ENCODE results near the gene NBPF8.
A peak's percentile ranks its signal among the peaks of the same experiment; 100 is the strongest.
"Not testable (repeated sequence)": the region's sequence is repeated elsewhere in the genome, so short reads cannot be mapped to it uniquely, and the experiment has no call there.

NBPF8 gene

DNA sequence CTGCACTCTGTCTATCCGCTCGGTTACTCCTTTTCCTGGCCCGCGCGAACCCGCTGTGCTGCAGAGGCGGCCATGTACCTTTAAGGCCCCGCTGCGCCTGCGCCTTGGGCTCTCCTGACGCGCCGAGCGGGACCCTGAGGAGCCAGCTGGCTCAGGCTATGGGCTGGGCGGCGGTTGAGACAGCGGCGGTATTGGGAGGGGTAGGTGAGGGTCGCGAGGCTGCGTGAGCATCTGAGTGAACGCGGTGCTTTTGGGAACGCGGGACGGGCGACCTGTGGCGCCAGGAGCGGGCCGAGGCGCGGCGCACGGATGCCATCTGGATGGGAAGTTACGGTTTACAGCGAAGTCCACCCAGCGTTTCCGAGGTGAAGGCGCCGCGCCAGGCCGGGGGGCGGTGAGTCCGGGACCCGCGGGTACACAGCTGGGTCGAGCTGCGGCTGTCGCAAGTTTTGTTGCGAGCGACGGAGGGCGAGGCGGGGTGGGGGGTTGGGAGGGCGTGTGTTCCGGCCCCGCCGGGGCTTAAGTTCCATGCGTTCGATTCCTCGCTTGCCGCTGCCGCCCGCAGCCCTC, at the start of gene NBPF8:
Gene NBPF8 (plus strand): TSS at position 125 of the 570 bp plus-strand sequence. CDS start 21,488 bp downstream, outside the sequence.
- H3K4me3 ChIP-seq (ENCODE audit: low read depth in 1 of 2, low read length in 2 of 2) = peak within 1 kb of the TSS; percentile 50 to 65
- not testable (repeated sequence) for H3K27ac ChIP-seq (ENCODE audit: low read depth, low read length); H3K9ac ChIP-seq (ENCODE audit: low read depth in 1 of 2, low read length in 2 of 2); H3K36me3 ChIP-seq (ENCODE audit: control insufficient read depth in 1 of 2, insufficient read depth in 2 of 2, low read length in 2 of 2); H3K4me1 ChIP-seq (ENCODE audit: control insufficient read depth in 1 of 2, insufficient read depth in 2 of 2, low read length in 2 of 2); H3K9me3 ChIP-seq (ENCODE audit: control insufficient read depth in 1 of 2, low read length in 2 of 2); H3K27me3 ChIP-seq (ENCODE audit: control insufficient read depth in 1 of 2, insufficient read depth in 2 of 2, low read length in 2 of 2)

- not testable (repeated sequence) for H3K4me3 ChIP-seq (ENCODE audit: low read depth in 1 of 2, low read length in 2 of 2); H3K9me3 ChIP-seq (ENCODE audit: control insufficient read depth in 1 of 2, low read length in 2 of 2); H3K9ac ChIP-seq (ENCODE audit: low read depth in 1 of 2, low read length in 2 of 2); H3K27me3 ChIP-seq (ENCODE audit: control insufficient read depth in 1 of 2, insufficient read depth in 2 of 2, low read length in 2 of 2); H3K36me3 ChIP-seq (ENCODE audit: control insufficient read depth in 1 of 2, insufficient read depth in 2 of 2, low read length in 2 of 2); H3K27ac ChIP-seq (ENCODE audit: low read depth, low read length); H3K4me1 ChIP-seq (ENCODE audit: control insufficient read depth in 1 of 2, insufficient read depth in 2 of 2, low read length in 2 of 2)
Observed at GRCh38 chr1:120367709-120368108, 47.1 kb upstream of the NBPF8 start.

DNA sequence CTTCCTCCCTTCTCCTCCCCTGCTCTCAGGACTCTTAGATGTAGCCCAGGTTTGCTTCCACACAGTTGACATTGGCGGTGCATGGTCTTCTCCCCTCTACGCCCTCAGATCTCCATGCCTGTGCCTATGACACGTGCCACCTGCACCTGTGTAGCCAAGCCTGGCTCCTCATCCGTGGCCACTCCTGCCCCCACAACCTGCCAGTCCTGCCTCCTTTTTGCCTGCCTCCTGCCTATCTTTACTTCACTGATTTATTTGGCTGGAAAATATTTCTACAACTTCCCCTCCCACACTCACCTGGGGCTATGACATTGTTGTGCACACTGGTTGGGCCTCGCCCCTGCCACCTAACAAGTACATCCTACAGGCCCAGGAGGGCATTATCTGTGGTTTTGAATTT, 28.2 kb upstream of the NBPF8 start:
- not testable (repeated sequence) for H3K4me1 ChIP-seq (ENCODE audit: control insufficient read depth in 1 of 2, insufficient read depth in 2 of 2, low read length in 2 of 2); H3K27me3 ChIP-seq (ENCODE audit: control insufficient read depth in 1 of 2, insufficient read depth in 2 of 2, low read length in 2 of 2); H3K27ac ChIP-seq (ENCODE audit: low read depth, low read length); H3K9ac ChIP-seq (ENCODE audit: low read depth in 1 of 2, low read length in 2 of 2); H3K4me3 ChIP-seq (ENCODE audit: low read depth in 1 of 2, low read length in 2 of 2); H3K9me3 ChIP-seq (ENCODE audit: control insufficient read depth in 1 of 2, low read length in 2 of 2); H3K36me3 ChIP-seq (ENCODE audit: control insufficient read depth in 1 of 2, insufficient read depth in 2 of 2, low read length in 2 of 2)

DNA sequence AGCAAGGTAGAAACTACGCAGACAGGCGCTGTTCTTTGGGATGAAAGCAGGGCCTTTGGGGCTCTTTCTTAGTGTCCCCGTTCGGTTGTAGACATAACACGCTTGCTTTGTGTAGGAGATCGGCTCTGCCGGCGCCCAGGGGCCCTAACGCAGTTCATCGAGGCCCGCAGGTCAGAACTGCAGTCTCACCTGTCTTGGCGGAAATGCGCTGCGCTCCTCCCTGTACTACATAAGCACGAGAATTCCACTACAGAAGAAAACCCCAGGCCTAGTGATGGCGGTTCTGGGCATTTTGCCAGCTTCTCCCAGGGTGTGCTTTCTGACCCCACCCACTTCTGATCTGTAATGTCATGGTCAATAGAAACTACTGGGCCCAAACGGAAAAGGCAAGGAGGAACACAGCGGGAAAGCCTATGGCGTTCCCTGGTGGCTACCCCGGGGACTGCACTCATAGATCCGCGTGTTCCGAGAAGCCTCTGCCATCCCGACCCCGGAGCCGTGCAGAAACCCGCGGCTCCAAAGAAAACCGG, 26.2 kb upstream of the NBPF8 start:
- H3K36me3 ChIP-seq (ENCODE audit: control insufficient read depth in 1 of 2, insufficient read depth in 2 of 2, low read length in 2 of 2); H3K4me1 ChIP-seq (ENCODE audit: control insufficient read depth in 1 of 2, insufficient read depth in 2 of 2, low read length in 2 of 2); H3K27ac ChIP-seq (ENCODE audit: low read depth, low read length); H3K4me3 ChIP-seq (ENCODE audit: low read depth in 1 of 2, low read length in 2 of 2); H3K27me3 ChIP-seq (ENCODE audit: control insufficient read depth in 1 of 2, insufficient read depth in 2 of 2, low read length in 2 of 2); H3K9me3 ChIP-seq (ENCODE audit: control insufficient read depth in 1 of 2, low read length in 2 of 2); H3K9ac ChIP-seq (ENCODE audit: low read depth in 1 of 2, low read length in 2 of 2): not testable (repeated sequence)

DNA sequence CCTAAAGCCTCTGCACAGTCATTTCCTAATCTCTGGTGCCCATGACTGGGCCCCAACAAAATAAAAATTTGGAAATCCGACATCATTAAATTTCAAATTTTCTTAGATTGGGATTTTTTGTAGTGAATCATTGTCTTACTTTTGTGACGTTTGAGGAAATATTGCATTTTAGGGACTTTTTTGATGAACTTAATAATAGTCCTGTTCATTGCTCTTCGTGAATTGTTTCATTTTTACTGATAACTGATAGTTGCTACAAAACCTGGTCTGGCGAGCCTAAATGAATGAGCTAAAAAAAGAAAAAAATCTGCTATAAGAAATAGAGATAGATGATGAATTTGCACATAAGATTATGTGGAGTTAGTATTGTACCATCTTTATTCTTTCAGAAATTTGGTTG, 23.5 kb upstream of the NBPF8 start:
- H3K27me3 ChIP-seq (ENCODE audit: control insufficient read depth in 1 of 2, insufficient read depth in 2 of 2, low read length in 2 of 2); H3K4me1 ChIP-seq (ENCODE audit: control insufficient read depth in 1 of 2, insufficient read depth in 2 of 2, low read length in 2 of 2); H3K27ac ChIP-seq (ENCODE audit: low read depth, low read length); H3K36me3 ChIP-seq (ENCODE audit: control insufficient read depth in 1 of 2, insufficient read depth in 2 of 2, low read length in 2 of 2); H3K4me3 ChIP-seq (ENCODE audit: low read depth in 1 of 2, low read length in 2 of 2); H3K9ac ChIP-seq (ENCODE audit: low read depth in 1 of 2, low read length in 2 of 2); H3K9me3 ChIP-seq (ENCODE audit: control insufficient read depth in 1 of 2, low read length in 2 of 2): not testable (repeated sequence)

GRCh38 chr1:120393316-120394232, 21.3 kb upstream of the NBPF8 start:
- H3K9ac ChIP-seq (ENCODE audit: low read depth in 1 of 2, low read length in 2 of 2); H3K27me3 ChIP-seq (ENCODE audit: control insufficient read depth in 1 of 2, insufficient read depth in 2 of 2, low read length in 2 of 2); H3K27ac ChIP-seq (ENCODE audit: low read depth, low read length); H3K4me3 ChIP-seq (ENCODE audit: low read depth in 1 of 2, low read length in 2 of 2); H3K9me3 ChIP-seq (ENCODE audit: control insufficient read depth in 1 of 2, low read length in 2 of 2); H3K36me3 ChIP-seq (ENCODE audit: control insufficient read depth in 1 of 2, insufficient read depth in 2 of 2, low read length in 2 of 2); H3K4me1 ChIP-seq (ENCODE audit: control insufficient read depth in 1 of 2, insufficient read depth in 2 of 2, low read length in 2 of 2): not testable (repeated sequence)

DNA sequence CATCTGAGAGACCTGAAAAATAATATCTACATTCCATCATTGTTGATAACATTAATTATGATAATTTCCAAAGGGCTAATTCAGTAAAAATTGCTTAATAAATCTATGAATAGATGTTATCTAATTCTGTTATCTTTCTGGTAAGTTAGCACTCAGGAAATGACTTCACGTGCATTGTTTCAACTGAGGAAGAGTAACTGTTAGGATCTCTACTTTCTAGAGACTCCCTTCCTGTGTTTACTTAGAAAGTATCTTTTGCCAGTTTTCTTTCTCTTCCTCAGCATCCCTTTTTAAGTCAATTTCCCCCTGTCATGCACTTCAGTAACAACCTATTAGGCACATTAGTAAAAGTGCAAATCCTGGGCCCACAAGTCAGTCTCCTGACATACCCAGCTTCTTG, 9.5 kb upstream of the NBPF8 start:
- not testable (repeated sequence) for H3K27me3 ChIP-seq (ENCODE audit: control insufficient read depth in 1 of 2, insufficient read depth in 2 of 2, low read length in 2 of 2); H3K9ac ChIP-seq (ENCODE audit: low read depth in 1 of 2, low read length in 2 of 2); H3K9me3 ChIP-seq (ENCODE audit: control insufficient read depth in 1 of 2, low read length in 2 of 2); H3K4me1 ChIP-seq (ENCODE audit: control insufficient read depth in 1 of 2, insufficient read depth in 2 of 2, low read length in 2 of 2); H3K36me3 ChIP-seq (ENCODE audit: control insufficient read depth in 1 of 2, insufficient read depth in 2 of 2, low read length in 2 of 2); H3K27ac ChIP-seq (ENCODE audit: low read depth, low read length); H3K4me3 ChIP-seq (ENCODE audit: low read depth in 1 of 2, low read length in 2 of 2)

DNA sequence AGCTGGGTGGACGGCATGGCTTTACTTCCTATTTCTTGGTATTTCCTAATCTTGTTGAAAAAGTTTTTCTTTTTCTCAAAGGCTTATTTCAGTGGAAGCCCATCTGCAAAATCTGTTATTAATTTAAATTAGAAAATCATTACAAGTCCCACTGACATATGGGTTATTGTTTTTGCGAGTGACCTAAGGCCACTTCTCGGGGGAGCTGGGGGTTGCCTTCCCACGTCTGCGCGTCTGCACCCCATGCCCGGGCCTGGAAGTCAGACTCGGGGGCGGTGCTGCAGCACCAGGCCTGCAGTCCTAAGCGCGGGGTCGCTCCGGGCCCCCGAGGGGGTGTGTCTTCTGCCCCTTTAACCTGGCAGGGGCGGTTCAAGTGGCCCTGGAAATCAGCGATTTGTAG, 384 bp upstream of the NBPF8 start:
- H3K4me1 ChIP-seq (ENCODE audit: control insufficient read depth in 1 of 2, insufficient read depth in 2 of 2, low read length in 2 of 2); H3K9ac ChIP-seq (ENCODE audit: low read depth in 1 of 2, low read length in 2 of 2); H3K27me3 ChIP-seq (ENCODE audit: control insufficient read depth in 1 of 2, insufficient read depth in 2 of 2, low read length in 2 of 2); H3K27ac ChIP-seq (ENCODE audit: low read depth, low read length); H3K36me3 ChIP-seq (ENCODE audit: control insufficient read depth in 1 of 2, insufficient read depth in 2 of 2, low read length in 2 of 2); H3K4me3 ChIP-seq (ENCODE audit: low read depth in 1 of 2, low read length in 2 of 2); H3K9me3 ChIP-seq (ENCODE audit: control insufficient read depth in 1 of 2, low read length in 2 of 2): not testable (repeated sequence)

DNA sequence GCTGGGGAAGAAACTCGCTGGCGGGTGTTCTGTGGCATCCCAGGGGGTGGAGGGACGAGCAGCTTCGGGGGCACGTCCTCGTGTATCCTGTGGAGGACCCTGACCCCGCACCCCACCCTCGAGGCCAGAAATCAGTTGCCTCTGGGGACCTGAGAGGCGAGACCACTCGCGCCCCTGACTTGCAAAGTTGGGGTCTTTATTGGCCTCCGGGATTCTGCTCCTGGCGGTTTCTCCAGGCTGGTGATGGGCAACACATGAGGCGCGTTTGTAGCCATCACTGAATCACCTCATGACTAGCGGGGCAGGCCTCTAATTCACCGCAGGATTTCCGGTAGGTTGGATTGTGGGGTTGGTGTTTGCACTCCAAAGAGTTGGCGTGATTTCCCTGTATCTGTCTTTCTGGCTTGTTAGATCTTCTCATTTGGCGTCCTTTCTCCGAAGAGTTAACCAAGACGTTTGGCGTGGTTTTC, 692 bp downstream of the NBPF8 start:
- H3K9ac ChIP-seq (ENCODE audit: low read depth in 1 of 2, low read length in 2 of 2); H3K27ac ChIP-seq (ENCODE audit: low read depth, low read length); H3K27me3 ChIP-seq (ENCODE audit: control insufficient read depth in 1 of 2, insufficient read depth in 2 of 2, low read length in 2 of 2); H3K36me3 ChIP-seq (ENCODE audit: control insufficient read depth in 1 of 2, insufficient read depth in 2 of 2, low read length in 2 of 2); H3K4me1 ChIP-seq (ENCODE audit: control insufficient read depth in 1 of 2, insufficient read depth in 2 of 2, low read length in 2 of 2); H3K9me3 ChIP-seq (ENCODE audit: control insufficient read depth in 1 of 2, low read length in 2 of 2): not testable (repeated sequence)
- H3K4me3 ChIP-seq (ENCODE audit: low read depth in 1 of 2, low read length in 2 of 2) = peak overlapping the region; percentile 50 to 65

DNA sequence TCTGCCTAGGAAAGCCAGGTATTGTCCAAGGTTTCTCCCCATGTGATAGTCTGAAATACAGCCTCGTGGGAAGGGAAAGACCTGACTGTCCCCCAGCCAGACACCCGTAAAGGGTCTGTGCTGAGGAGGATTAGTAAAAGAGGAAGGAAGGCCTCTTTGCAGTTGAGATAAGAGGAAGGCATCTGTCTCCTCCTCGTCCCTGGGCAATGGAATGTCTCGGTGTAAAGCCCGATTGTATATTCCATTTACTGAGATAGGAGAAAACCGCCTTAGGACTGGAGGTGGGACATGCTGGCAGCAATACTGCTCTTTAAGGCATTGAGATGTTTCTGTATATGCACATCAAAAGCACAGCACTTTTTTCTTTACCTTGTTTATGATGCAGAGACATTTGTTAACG, 10.2 kb downstream of the NBPF8 start:
- not testable (repeated sequence) for H3K4me3 ChIP-seq (ENCODE audit: low read depth in 1 of 2, low read length in 2 of 2); H3K9me3 ChIP-seq (ENCODE audit: control insufficient read depth in 1 of 2, low read length in 2 of 2); H3K9ac ChIP-seq (ENCODE audit: low read depth in 1 of 2, low read length in 2 of 2); H3K27ac ChIP-seq (ENCODE audit: low read depth, low read length); H3K4me1 ChIP-seq (ENCODE audit: control insufficient read depth in 1 of 2, insufficient read depth in 2 of 2, low read length in 2 of 2); H3K27me3 ChIP-seq (ENCODE audit: control insufficient read depth in 1 of 2, insufficient read depth in 2 of 2, low read length in 2 of 2); H3K36me3 ChIP-seq (ENCODE audit: control insufficient read depth in 1 of 2, insufficient read depth in 2 of 2, low read length in 2 of 2)

Data from duodenal mucosa (tissue), 2 donors.